ENCODE results near the gene TMEM108.

DNA sequence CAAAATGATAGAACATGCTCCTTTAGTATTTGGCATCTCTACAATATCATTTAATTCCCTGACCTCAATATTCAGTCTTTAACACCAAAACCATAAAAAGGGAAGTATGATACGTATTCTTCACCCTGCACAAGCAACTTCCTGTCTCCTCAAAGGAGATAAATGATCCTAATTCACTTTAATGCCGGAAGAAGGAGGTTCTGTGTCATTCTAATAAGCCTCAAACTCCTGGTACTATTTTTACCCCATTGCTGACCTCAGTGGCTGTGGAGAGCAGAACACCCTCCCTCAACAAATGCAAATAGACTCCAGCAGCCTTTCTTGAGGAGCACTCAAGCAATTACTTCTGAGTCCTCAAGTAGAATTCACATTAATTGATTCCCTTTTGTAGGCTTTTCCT, 173.3 kb downstream of the TMEM108 start:
- TF ChIP-seq, protein P1, sequence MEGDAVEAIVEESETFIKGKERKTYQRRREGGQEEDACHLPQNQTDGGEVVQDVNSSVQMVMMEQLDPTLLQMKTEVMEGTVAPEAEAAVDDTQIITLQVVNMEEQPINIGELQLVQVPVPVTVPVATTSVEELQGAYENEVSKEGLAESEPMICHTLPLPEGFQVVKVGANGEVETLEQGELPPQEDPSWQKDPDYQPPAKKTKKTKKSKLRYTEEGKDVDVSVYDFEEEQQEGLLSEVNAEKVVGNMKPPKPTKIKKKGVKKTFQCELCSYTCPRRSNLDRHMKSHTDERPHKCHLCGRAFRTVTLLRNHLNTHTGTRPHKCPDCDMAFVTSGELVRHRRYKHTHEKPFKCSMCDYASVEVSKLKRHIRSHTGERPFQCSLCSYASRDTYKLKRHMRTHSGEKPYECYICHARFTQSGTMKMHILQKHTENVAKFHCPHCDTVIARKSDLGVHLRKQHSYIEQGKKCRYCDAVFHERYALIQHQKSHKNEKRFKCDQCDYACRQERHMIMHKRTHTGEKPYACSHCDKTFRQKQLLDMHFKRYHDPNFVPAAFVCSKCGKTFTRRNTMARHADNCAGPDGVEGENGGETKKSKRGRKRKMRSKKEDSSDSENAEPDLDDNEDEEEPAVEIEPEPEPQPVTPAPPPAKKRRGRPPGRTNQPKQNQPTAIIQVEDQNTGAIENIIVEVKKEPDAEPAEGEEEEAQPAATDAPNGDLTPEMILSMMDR (IDR thresholded peaks at IDR 0.05): no peak
- TF ChIP-seq POLR2A (IDR thresholded peaks at IDR 0.05): no peak

Data from body of pancreas (tissue), 4 donors.